ENCODE results near the gene MRE11. TPM values are rescaled to one million over a fixed set of nuclear protein-coding genes. Genes with fewer than 3 reads are reported as not detected.

The MRE11 gene
- total and polyA plus RNA-seq, 9 of the 15 experiments (the other 6 are each of a cell fraction or from before 2014, with no cell fraction given): 18.3 to 45.2 (median 29.1) TPM

- TF ChIP-seq CHD4 (IDR thresholded peaks at IDR 0.05; ENCODE audit: insufficient read depth, insufficient replicate concordance, low read depth, low read length, poor library complexity, severe bottlenecking): no peak
- TF ChIP-seq SMARCB1 (IDR thresholded peaks at IDR 0.05; ENCODE audit: insufficient read length, low read depth): no peak
Measured at GRCh38 chr11:94454301-94454700, 39.3 kb downstream of the MRE11 start (continued).

GRCh38 chr11:94452988-94453387, 40.7 kb downstream of the MRE11 start:
- BruUV-seq (replicated peaks): no TSS peak
- POLR2A ChIA-PET: interaction anchor here (1.9 kb wide), 1 partner anchor 10 kb away, joined by 6 read pairs; no protein-coding TSS in a partner anchor
- peaks cover 15% of the 10 kb centered on the region for H3K36me3 ChIP-seq (ENCODE audit: control insufficient read depth, insufficient read depth, low read length)

More at GRCh38 chr11:94452988-94453387, 40.7 kb downstream of the MRE11 start:
- no peak for TF ChIP-seq ID3 (CRISPR knock-in tag; IDR thresholded peaks at IDR 0.05)
- TF ChIP-seq ID3 (tag; IDR thresholded peaks at IDR 0.05): no peak
- no peak for TF ChIP-seq TFAM (CRISPR knock-in tag; conservative IDR thresholded peaks at IDR 0.05)
- no peak for TF ChIP-seq POU5F1 (IDR thresholded peaks at IDR 0.05; ENCODE audit: borderline replicate concordance, low read depth, low read length, partially characterized antibody)
- TF ChIP-seq ZNF146 (CRISPR knock-in tag; IDR thresholded peaks at IDR 0.05; ENCODE audit: unreplicated experiment): peak; percentile 80
- no peak for TF ChIP-seq ETV1 (tag; conservative IDR thresholded peaks at IDR 0.05; ENCODE audit: low read depth)
- no peak for TF ChIP-seq CBX8 (IDR thresholded peaks at IDR 0.05; ENCODE audit: borderline replicate concordance, extremely low read depth, low read depth, low read length, poor library complexity, severe bottlenecking)
- no peak for TF ChIP-seq TSHZ1 (CRISPR knock-in tag; IDR thresholded peaks at IDR 0.05)
- no peak for TF ChIP-seq KDM4B (IDR thresholded peaks at IDR 0.05; ENCODE audit: borderline replicate concordance in 2 of 2, low read depth in 1 of 2)
- no peak overlapping the region for H3K4me3 ChIP-seq
- peaks cover 0 to 6% of the 10 kb centered on the region in 2 experiments; a peak in 2 of 5 replicates for H3K4me1 ChIP-seq (replicated peaks in 1 of 2; ENCODE audit: control insufficient read depth in 2 of 2, insufficient read depth in 2 of 2, low read length in 2 of 2)
- no peak overlapping the region for H2AFZ ChIP-seq (ENCODE audit: low read depth, low read length)
- DNase-seq (ENCODE audit: extremely low read depth in 1 of 4, low spot score in 3 of 4) (no peak), ATAC-seq (no peak), FAIRE-seq (no peak)
- CTCF ChIA-PET (ENCODE audit: low intra/inter-chr PET ratio): interaction anchor here (0.7 kb wide), 1 partner anchor 559 kb away, joined by 4 read pairs; no protein-coding TSS in a partner anchor
- no peak overlapping the region for H3K4me2 ChIP-seq (ENCODE audit: insufficient read depth, low read length)
- no peaks in the 10 kb centered on the region for H3K27me3 ChIP-seq (ENCODE audit: control insufficient read depth in 2 of 2, insufficient read depth in 2 of 2, low read length in 2 of 2)
- in situ Hi-C loops (cut with MboI): no loop called here
- no peaks in the 10 kb centered on the region for H3K79me2 ChIP-seq (ENCODE audit: control insufficient read depth, insufficient read depth, low read length)
- no peak overlapping the region for H3K27ac ChIP-seq (ENCODE audit: extremely low read depth, low read depth, low read length)
- intact Hi-C loops (cut with micrococcal nuclease): no loop called here
- H3K9me3 ChIP-seq (replicated peaks; ENCODE audit: control insufficient read depth, insufficient read depth, low read depth, low read length): no peaks in the 10 kb centered on the region
- no peaks in the 10 kb centered on the region for H3K9me1 ChIP-seq (ENCODE audit: control insufficient read depth, insufficient read depth, low read length)
- H4K20me1 ChIP-seq (replicated peaks; ENCODE audit: control insufficient read depth, insufficient read depth, low read length): no peaks in the 10 kb centered on the region
- WGBS (ENCODE audit: insufficient coverage, low coverage, missing lambda C conversion rate): 97% methylated on average over 2 of the region's 2 CpGs
- no peak overlapping the region for H3K9ac ChIP-seq (ENCODE audit: insufficient read depth in 1 of 2, low read depth in 2 of 2, low read length in 2 of 2)

All from K562 (cell line).